Stimulated activated naive B cell treated with anti-CD40 and anti-IgM and Interleukin-4, amounts not matched to agents 10 μg/mL and 1 μg/mL and 100 μg/mL, for 72 hours (primary cell): ENCODE measurements around the gene SCGB1C1.
A peak's percentile ranks its signal among the peaks of the same experiment; 100 is the strongest.
"Not testable (repeated sequence)": the region's sequence is repeated elsewhere in the genome, so short reads cannot be mapped to it uniquely, and the experiment has no call there.

Experiments
- ATAC-seq, 2 donors: fragments of 150-1000 bp; cut with Tn5 transposase; replicated peaks; 2 replicates each; pipeline ENCODE4 v1.10.0; 2021; ENCODE audit warnings: moderate library complexity in 1 of 2
- DNase-seq: peaks from one replicate; pipeline ENCODE4 v3.0.0; 2021
- H3K27ac Mint-ChIP-seq: one replicate; pipeline ENCODE4 v1.8.0; 2022; ENCODE audit warnings: mild to moderate bottlenecking, mixed read lengths
- H3K27me3 Mint-ChIP-seq, 2 donors: one replicate each; pipeline ENCODE4 v1.8.0; 2022; ENCODE audit warnings: mixed read lengths in 2 of 2
- H3K36me3 Mint-ChIP-seq, 2 donors: one replicate each; pipeline ENCODE4 v1.8.0; 2022; ENCODE audit warnings: mixed read lengths in 2 of 2, mild to moderate bottlenecking in 1 of 2
- H3K4me1 Mint-ChIP-seq, 2 donors: one replicate each; pipeline ENCODE4 v1.8.0; 2022; ENCODE audit warnings: mixed read lengths in 2 of 2, mild to moderate bottlenecking in 1 of 2
- H3K4me3 Mint-ChIP-seq, 2 donors: one replicate each; pipeline ENCODE4 v1.8.0; 2022; ENCODE audit warnings: mild to moderate bottlenecking in 2 of 2, mixed read lengths in 2 of 2, moderate library complexity in 1 of 2
- H3K9me3 Mint-ChIP-seq, 2 donors: one replicate each; pipeline ENCODE4 v1.8.0; 2022; ENCODE audit warnings: mixed read lengths in 2 of 2, mild to moderate bottlenecking in 1 of 2

The SCGB1C1 gene

GRCh38 chr11:235609-235996 lies 42.7 kb downstream of the SCGB1C1 start:
- ATAC-seq = peak; percentile 35 to 37
- H3K9me3 Mint-ChIP-seq = no peaks in the 10 kb centered on the region

GRCh38 chr11:235997-236773 lies 43.3 kb downstream of the SCGB1C1 start, which contains the start of gene SIRT3:
SIRT3 (minus strand) TSS chr11:236342; CDS start chr11:236328, 14 bp downstream.
- Mint-ChIP-seq H3K4me1 (peaks cover 13 to 31% of the 10 kb centered on the region in 2 donors), H3K27me3 (no peaks in the 10 kb centered on the region), H3K4me3 (peak within 1 kb of the TSS; percentile 94 to 96), H3K27ac (peak within 1 kb of the TSS; percentile 98), H3K9me3 (no peaks in the 10 kb centered on the region), H3K36me3 (peaks cover 12 to 19% of the 10 kb centered on the region in 2 donors)
- DNase-seq = peak; percentile 79
- peak; percentile 85 to 89 for ATAC-seq

More at GRCh38 chr11:235609-235996, 42.7 kb downstream of the SCGB1C1 start:
- peak overlapping the region; percentile 94 to 96 for H3K4me3 Mint-ChIP-seq
- peaks cover 13 to 31% of the 10 kb centered on the region in 2 donors for H3K4me1 Mint-ChIP-seq
- H3K27ac Mint-ChIP-seq = peak overlapping the region; percentile 95
- H3K36me3 Mint-ChIP-seq = peaks cover 11 to 17% of the 10 kb centered on the region in 2 donors
- DNase-seq = no peak
- no peaks in the 10 kb centered on the region for H3K27me3 Mint-ChIP-seq

- peak within 1 kb of the TSS; percentile 98 for H3K27ac Mint-ChIP-seq
- peak within 1 kb of the TSS; percentile 94 to 96 for H3K4me3 Mint-ChIP-seq
- H3K4me1 Mint-ChIP-seq = peaks cover 16 to 38% of the 10 kb centered on the region in 2 donors
- peak; percentile 89 for DNase-seq
- no peaks in the 10 kb centered on the region for H3K9me3 Mint-ChIP-seq
- H3K27me3 Mint-ChIP-seq = no peaks in the 10 kb centered on the region
- peak; percentile 89 to 92 for ATAC-seq
- H3K36me3 Mint-ChIP-seq = peaks cover 21 to 28% of the 10 kb centered on the region in 2 donors
Observed at GRCh38 chr11:236774-237767, 44.2 kb downstream of the SCGB1C1 start, which contains the start of gene PSMD13. PSMD13 (plus strand) TSS chr11:236976; CDS start chr11:237050, 74 bp downstream.

GRCh38 chr11:238346-238745 lies 45.5 kb downstream of the SCGB1C1 start:
- Mint-ChIP-seq H3K4me3 (peak overlapping the region in 1 of 2 donors; percentile 94), H3K4me1 (peaks cover 19 to 40% of the 10 kb centered on the region in 2 donors), H3K36me3 (peaks cover 29 to 30% of the 10 kb centered on the region in 2 donors)
- DNase-seq, ATAC-seq, H3K27ac Mint-ChIP-seq, H3K9me3 Mint-ChIP-seq, H3K27me3 Mint-ChIP-seq: not testable (repeated sequence)

GRCh38 chr11:240315-240714 lies 47.4 kb downstream of the SCGB1C1 start:
- peaks cover 14 to 35% of the 10 kb centered on the region in 2 donors for H3K4me1 Mint-ChIP-seq
- H3K27me3 Mint-ChIP-seq = no peaks in the 10 kb centered on the region
- no peaks in the 10 kb centered on the region for H3K9me3 Mint-ChIP-seq
- ATAC-seq (no peak), DNase-seq (no peak)
- H3K27ac Mint-ChIP-seq = no peak overlapping the region
- H3K36me3 Mint-ChIP-seq = peaks cover 34 to 35% of the 10 kb centered on the region in 2 donors
- no peak overlapping the region for H3K4me3 Mint-ChIP-seq

GRCh38 chr11:241634-242033 lies 48.8 kb downstream of the SCGB1C1 start:
- no peak for ATAC-seq
- DNase-seq = no peak
- Mint-ChIP-seq H3K4me3 (no peak overlapping the region), H3K9me3 (no peaks in the 10 kb centered on the region), H3K27ac (no peak overlapping the region), H3K27me3 (no peaks in the 10 kb centered on the region), H3K4me1 (peaks cover 12 to 31% of the 10 kb centered on the region in 2 donors), H3K36me3 (peaks cover 37 to 47% of the 10 kb centered on the region in 2 donors)
